ENCODE data around the gene RPTOR. TPM values are rescaled to one million over a fixed set of nuclear protein-coding genes. Genes with fewer than 3 reads are reported as not detected.

Gene RPTOR
- total and polyA plus RNA-seq, 2 donors (not counting 3 experiments of a cell fraction or from before 2014, with no cell fraction given), result 10.7 to 41.8 TPM

DNA sequence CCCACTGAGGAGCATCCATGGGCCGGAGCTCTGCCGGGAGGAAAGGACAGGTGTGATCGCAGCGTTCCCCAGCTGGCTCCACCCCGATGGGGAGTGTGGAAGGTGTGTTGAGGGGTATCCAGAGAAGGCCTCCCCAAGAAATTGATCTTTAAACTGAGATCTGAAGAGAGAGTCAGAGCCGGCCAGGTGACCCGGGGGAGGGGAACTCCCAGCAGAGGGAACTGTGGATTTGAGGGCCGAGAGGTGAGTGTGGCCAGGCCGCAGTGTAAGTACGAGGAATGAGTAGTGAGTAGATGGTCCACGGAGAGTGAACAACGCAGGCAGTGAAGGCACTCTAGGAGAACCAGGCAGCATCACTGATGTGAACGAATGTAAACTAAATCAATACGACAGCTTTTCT lies 80.2 kb downstream of the RPTOR start:
- H4K20me1 ChIP-seq (replicated peaks; ENCODE audit: control insufficient read depth, extremely low read depth, insufficient read depth, low read length), result no peaks in the 10 kb centered on the region
- peaks cover 12% of the 10 kb centered on the region for H3K79me2 ChIP-seq (ENCODE audit: control insufficient read depth, insufficient read depth, low read length)
- ChIA-PET CTCF (no interaction called here), POLR2A (no interaction called here)
- no TSS peak for BruUV-seq (replicated peaks)
- TF ChIP-seq EZH2 (IDR thresholded peaks at IDR 0.05; ENCODE audit: borderline replicate concordance, low read depth, low read length, severe bottlenecking) (no peak), POLR2AphosphoS5 (IDR thresholded peaks at IDR 0.05; ENCODE audit: insufficient read depth, low read depth, low read length) (no peak), POLR2A (IDR thresholded peaks at IDR 0.05; ENCODE audit: low read depth, low read length) (no peak), FOS (IDR thresholded peaks at IDR 0.05; ENCODE audit: borderline replicate concordance, insufficient read depth, low read length) (no peak), JUN (IDR thresholded peaks at IDR 0.05; ENCODE audit: borderline replicate concordance, insufficient read depth, insufficient read length, low read depth) (no peak)
- TF ChIP-seq, protein P1, sequence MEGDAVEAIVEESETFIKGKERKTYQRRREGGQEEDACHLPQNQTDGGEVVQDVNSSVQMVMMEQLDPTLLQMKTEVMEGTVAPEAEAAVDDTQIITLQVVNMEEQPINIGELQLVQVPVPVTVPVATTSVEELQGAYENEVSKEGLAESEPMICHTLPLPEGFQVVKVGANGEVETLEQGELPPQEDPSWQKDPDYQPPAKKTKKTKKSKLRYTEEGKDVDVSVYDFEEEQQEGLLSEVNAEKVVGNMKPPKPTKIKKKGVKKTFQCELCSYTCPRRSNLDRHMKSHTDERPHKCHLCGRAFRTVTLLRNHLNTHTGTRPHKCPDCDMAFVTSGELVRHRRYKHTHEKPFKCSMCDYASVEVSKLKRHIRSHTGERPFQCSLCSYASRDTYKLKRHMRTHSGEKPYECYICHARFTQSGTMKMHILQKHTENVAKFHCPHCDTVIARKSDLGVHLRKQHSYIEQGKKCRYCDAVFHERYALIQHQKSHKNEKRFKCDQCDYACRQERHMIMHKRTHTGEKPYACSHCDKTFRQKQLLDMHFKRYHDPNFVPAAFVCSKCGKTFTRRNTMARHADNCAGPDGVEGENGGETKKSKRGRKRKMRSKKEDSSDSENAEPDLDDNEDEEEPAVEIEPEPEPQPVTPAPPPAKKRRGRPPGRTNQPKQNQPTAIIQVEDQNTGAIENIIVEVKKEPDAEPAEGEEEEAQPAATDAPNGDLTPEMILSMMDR (IDR thresholded peaks at IDR 0.05; ENCODE audit: extremely low read depth in 1 of 2, insufficient read depth in 1 of 2, low read depth in 1 of 2, low read length in 2 of 2), result no peak
- H3K9me1 ChIP-seq (replicated peaks; ENCODE audit: control insufficient read depth, extremely low read depth, insufficient read depth, low read length), result no peaks in the 10 kb centered on the region
- H3K27ac ChIP-seq (ENCODE audit: insufficient read depth, low read depth, low read length), result no peak overlapping the region
- DNase-seq (ENCODE audit: low read depth, low spot score), result no peak
- no peaks in the 10 kb centered on the region for H3K27me3 ChIP-seq (ENCODE audit: control insufficient read depth in 2 of 2, insufficient read depth in 2 of 2, low read length in 2 of 2)
- H3K9ac ChIP-seq (replicated peaks; ENCODE audit: extremely low read depth, insufficient read depth, low read length), result no peak overlapping the region
- intact Hi-C loops (cut with micrococcal nuclease) (no loop called here), dilution Hi-C loops (cut with MboI; ENCODE audit: extremely low pct_ligation_motif_present, low sequenced_read_pairs) (no loop called here)
- peaks cover 2% of the 10 kb centered on the region in 2 experiments for H3K36me3 ChIP-seq (ENCODE audit: control insufficient read depth in 2 of 2, extremely low read depth in 1 of 2, insufficient read depth in 2 of 2, low read length in 2 of 2)
- FAIRE-seq, result no peak
- no peak overlapping the region for H3K4me2 ChIP-seq (ENCODE audit: insufficient read depth, low read length)
- peaks cover 3% of the 10 kb centered on the region for H3K4me1 ChIP-seq (ENCODE audit: control insufficient read depth, extremely low read depth, insufficient read depth, low read length)
- H3K4me3 ChIP-seq (replicated peaks in 1 of 3; ENCODE audit: insufficient read depth in 1 of 3, low read depth in 1 of 3, low read length in 3 of 3), result no peak overlapping the region
- no peak overlapping the region for H2AFZ ChIP-seq (ENCODE audit: low read depth, low read length)
- H3K9me3 ChIP-seq (replicated peaks; ENCODE audit: control insufficient read depth, insufficient read depth, low read length), result no peaks in the 10 kb centered on the region

GRCh38 chr17:80625627-80626026 lies 81.0 kb downstream of the RPTOR start:
- Histone ChIP-seq H3K27ac (ENCODE audit: insufficient read depth, low read depth, low read length) (no peak overlapping the region), H3K4me3 (replicated peaks in 1 of 3; ENCODE audit: insufficient read depth in 1 of 3, low read depth in 1 of 3, low read length in 3 of 3) (no peak overlapping the region), H2AFZ (ENCODE audit: low read depth, low read length) (no peak overlapping the region), H3K4me1 (ENCODE audit: control insufficient read depth, extremely low read depth, insufficient read depth, low read length) (no peaks in the 10 kb centered on the region), H3K79me2 (ENCODE audit: control insufficient read depth, insufficient read depth, low read length) (peaks cover 14% of the 10 kb centered on the region), H3K27me3 (ENCODE audit: control insufficient read depth in 2 of 2, insufficient read depth in 2 of 2, low read length in 2 of 2) (no peaks in the 10 kb centered on the region), H3K4me2 (ENCODE audit: insufficient read depth, low read length) (no peak overlapping the region), H4K20me1 (replicated peaks; ENCODE audit: control insufficient read depth, extremely low read depth, insufficient read depth, low read length) (no peaks in the 10 kb centered on the region), H3K36me3 (ENCODE audit: control insufficient read depth in 2 of 2, extremely low read depth in 1 of 2, insufficient read depth in 2 of 2, low read length in 2 of 2) (peaks cover 2% of the 10 kb centered on the region in 2 experiments), H3K9me3 (replicated peaks; ENCODE audit: control insufficient read depth, insufficient read depth, low read length) (no peaks in the 10 kb centered on the region), H3K9me1 (replicated peaks; ENCODE audit: control insufficient read depth, extremely low read depth, insufficient read depth, low read length) (no peaks in the 10 kb centered on the region), H3K9ac (replicated peaks; ENCODE audit: extremely low read depth, insufficient read depth, low read length) (no peak overlapping the region)
- DNase-seq (ENCODE audit: low read depth, low spot score) (no peak), FAIRE-seq (no peak)
- ChIA-PET CTCF (interaction anchor here (0.6 to 0.8 kb wide), 2 partner anchors 24 to 59 kb away, joined by 3 read pairs; no protein-coding TSS in a partner anchor), POLR2A (no interaction called here)
- intact Hi-C loops (cut with micrococcal nuclease) (no loop called here), dilution Hi-C loops (cut with MboI; ENCODE audit: extremely low pct_ligation_motif_present, low sequenced_read_pairs) (no loop called here)
- TF ChIP-seq FOS (IDR thresholded peaks at IDR 0.05; ENCODE audit: borderline replicate concordance, insufficient read depth, low read length) (no peak), MAX (IDR thresholded peaks at IDR 0.05; ENCODE audit: insufficient read depth, insufficient read length) (no peak), JUN (IDR thresholded peaks at IDR 0.05; ENCODE audit: borderline replicate concordance, insufficient read depth, insufficient read length, low read depth) (no peak), POLR2A (IDR thresholded peaks at IDR 0.05; ENCODE audit: low read depth, low read length) (no peak), MYC (IDR thresholded peaks at IDR 0.05; ENCODE audit: low read depth, low read length) (no peak), POLR2AphosphoS5 (IDR thresholded peaks at IDR 0.05; ENCODE audit: insufficient read depth, low read depth, low read length) (no peak), GATA2 (IDR thresholded peaks at IDR 0.05; ENCODE audit: insufficient read depth, insufficient read length, low read depth, low read length) (no peak), EZH2 (IDR thresholded peaks at IDR 0.05; ENCODE audit: borderline replicate concordance, low read depth, low read length, severe bottlenecking) (no peak)
- TF ChIP-seq, protein P1 (IDR thresholded peaks at IDR 0.05; ENCODE audit: extremely low read depth in 1 of 2, insufficient read depth in 1 of 2, low read depth in 1 of 2, low read length in 2 of 2), result no peak
- BruUV-seq (replicated peaks), result no TSS peak

Data from endothelial cell of umbilical vein (primary cell).